PC-3 (cell line): ENCODE results near the gene ECHDC1. TPM values are rescaled to one million over a fixed set of nuclear protein-coding genes. Genes with fewer than 3 reads are reported as not detected.

ENCODE experiments used
- ATAC-seq: fragments of 200-7000 bp; cut with Tn5 transposase; 2 replicates; pipeline ENCODE4 v1.9.1; 2020; ENCODE audit warnings: mild to moderate bottlenecking, moderate library complexity
- BruUV-seq: library from RNA; stranded (reverse); fragments of 400-500 nt; replicated peaks from 2 replicates; lab custom pipeline; 2021; lab: Mats Ljungman, UMichigan
- CTCF ChIA-PET: fragments of 300-600 bp; sonication (Branson Sonifier 250); formaldehyde crosslinking; loops from one replicate; lab custom pipeline; 2022; ENCODE audit warnings: antibody characterized with exemption; lab: Charles Lee
- POLR2A ChIA-PET: fragments of 300-600 bp; sonication (Branson Sonifier 250); formaldehyde crosslinking; loops from one replicate; lab custom pipeline; 2022; ENCODE audit warnings: antibody characterized with exemption; ENCODE audit not compliant: unreplicated experiment; lab: Charles Lee
- DNase-seq: peaks from one replicate; pipeline ENCODE4 v3.0.0-alpha.2; 2015
- H2AFZ ChIP-seq: fragments of 300-600 bp; sonication (generic); 2 replicates; pipeline ENCODE4 v1.6.0; 2016; ENCODE audit warnings: antibody characterized with exemption, low read length
- H3F3A ChIP-seq: fragments of 300-600 bp; sonication (generic); one replicate; pipeline ENCODE4 v1.6.0; 2017; ENCODE audit warnings: antibody characterized with exemption, low read length, control low read depth, mild to moderate bottlenecking; ENCODE audit not compliant: unreplicated experiment
- H3K27ac ChIP-seq: fragments of 300-600 bp; sonication (generic); 2 replicates; pipeline ENCODE4 v1.5.1; 2016; ENCODE audit warnings: mild to moderate bottlenecking, low read length
- H3K27me3 ChIP-seq: fragments of 300-600 bp; sonication (generic); 2 replicates; pipeline ENCODE4 v1.6.1; 2016; ENCODE audit warnings: low read length, mixed read lengths
- H3K36me3 ChIP-seq: fragments of 300-600 bp; sonication (generic); 2 replicates; pipeline ENCODE4 v1.6.1; 2016; ENCODE audit warnings: low read depth, mixed run types, low read length, mixed read lengths
- H3K4me1 ChIP-seq: fragments of 300-600 bp; sonication (generic); 2 replicates; pipeline ENCODE4 v1.5.1; 2016; ENCODE audit warnings: low read length; ENCODE audit not compliant: insufficient read depth
- H3K4me2 ChIP-seq: fragments of 300-600 bp; sonication (generic); 2 replicates; pipeline ENCODE4 v1.6.0; 2016; ENCODE audit warnings: low read length
- H3K4me3 ChIP-seq: fragments of 300-600 bp; sonication (generic); 2 replicates; pipeline ENCODE4 v1.5.1; 2016; ENCODE audit warnings: mild to moderate bottlenecking, low read length, mixed read lengths
- H3K79me2 ChIP-seq: fragments of 300-600 bp; sonication (generic); 2 replicates; pipeline ENCODE4 v1.6.1; 2017; ENCODE audit warnings: low read length, mixed read lengths
- H3K9ac ChIP-seq: fragments of 300-600 bp; sonication (generic); 2 replicates; pipeline ENCODE4 v1.6.0; 2016; ENCODE audit warnings: mild to moderate bottlenecking, low read length
- H3K9me2 ChIP-seq: fragments of 300-600 bp; sonication (generic); replicated peaks from 2 replicates; pipeline ENCODE4 v1.6.1; 2016; ENCODE audit warnings: mixed run types, low read length, mixed read lengths
- H3K9me3 ChIP-seq: fragments of 300-600 bp; sonication (generic); 2 replicates; pipeline ENCODE4 v1.6.1; 2016; ENCODE audit warnings: low read length, mixed read lengths
- H4K20me1 ChIP-seq: fragments of 300-600 bp; sonication (generic); 2 replicates; pipeline ENCODE4 v1.6.1; 2016; ENCODE audit warnings: low read length, mixed read lengths
- CTCF ChIP-seq: fragments of 300-600 bp; sonication (generic); conservative IDR thresholded peaks from 2 replicates; pipeline ENCODE4 v1.5.1; 2017; ENCODE audit warnings: antibody characterized with exemption, low read depth, mild to moderate bottlenecking, low read length
- EZH2 ChIP-seq: fragments of 300-600 bp; sonication (generic); IDR thresholded peaks from one replicate; pipeline ENCODE4 v1.6.1; 2017; ENCODE audit warnings: antibody characterized with exemption, mild to moderate bottlenecking, low read length; ENCODE audit not compliant: unreplicated experiment
- EZH2phosphoT487 ChIP-seq: fragments of 300-600 bp; sonication (generic); IDR thresholded peaks from 2 replicates; pipeline ENCODE4 v1.6.1; 2018; ENCODE audit warnings: mild to moderate bottlenecking, antibody characterized with exemption, low read length, borderline replicate concordance
- intact Hi-C: fragments of 100-400 bp; cut with micrococcal nuclease; formaldehyde crosslinking; loops from 2 replicates; pipeline ENCODE4 v1.9.0; 2023
- total RNA-seq: library from RNA; depleted of rRNA; stranded (reverse); fragments of >200 nt; gene quantifications from 2 replicates; pipeline ENCODE4 v1.2.3, GENCODE V29; 2014

ECHDC1 gene
- total RNA-seq, 1 experiment from 2014 or later, result 34.5 TPM

- CTCF ChIA-PET, result interaction anchor here (0.6 kb wide), 1 partner anchor 78 kb away, joined by 3 read pairs; no protein-coding TSS in a partner anchor
- Histone ChIP-seq H3K27me3 (no peaks in the 10 kb centered on the region), H3K9me2 (no peaks in the 10 kb centered on the region), H3K9ac (peak overlapping the region; percentile 85), H3K27ac (peak overlapping the region; percentile 70; the same call in 1 of the 2 replicates), H3K4me1 (0 out of 2 replicates have a peak, but pooled peaks cover 8% of the 10 kb centered on the region), H3F3A (no peaks in the 10 kb centered on the region), H3K9me3 (no peaks in the 10 kb centered on the region), H4K20me1 (0 out of 2 replicates have a peak, but pooled peaks cover 8% of the 10 kb centered on the region), H3K79me2 (peaks cover 60% of the 10 kb centered on the region), H3K4me2 (peak overlapping the region; percentile 90), H2AFZ (peak overlapping the region; percentile 96), H3K36me3 (no peaks in the 10 kb centered on the region), H3K4me3 (peak overlapping the region; percentile 97)
- intact Hi-C loops, result loop anchor here (5.0 kb wide), 3 partner anchors 61 to 136 kb away; no protein-coding TSS in a partner anchor
- DNase-seq (peak; percentile 4), ATAC-seq (peak; percentile 3; the same call in 1 of the 2 replicates)
- BruUV-seq, result TSS peak; percentile 35
- TF ChIP-seq EZH2, result no peak
- no peak for TF ChIP-seq EZH2phosphoT487
- TF ChIP-seq CTCF, result no peak
- POLR2A ChIA-PET, result no interaction called here
Observed at GRCh38 chr6:127267646-127268625, 75.5 kb downstream of the ECHDC1 start.

- no peaks in the 10 kb centered on the region for H3K36me3 ChIP-seq
- H3K27me3 ChIP-seq, result no peaks in the 10 kb centered on the region
- H4K20me1 ChIP-seq, result 0 out of 2 replicates have a peak, but pooled peaks cover 8% of the 10 kb centered on the region
- H3K4me2 ChIP-seq, result peak overlapping the region; percentile 90
- peak overlapping the region; percentile 96 for H2AFZ ChIP-seq
- peak; percentile 30 for DNase-seq
- POLR2A ChIA-PET, result interaction anchor here (0.6 kb wide), 1 partner anchor 1316 kb away, joined by 3 read pairs; no protein-coding TSS in a partner anchor
- no peaks in the 10 kb centered on the region for H3K9me3 ChIP-seq
- H3K27ac ChIP-seq, result peak overlapping the region; percentile 70
- peak overlapping the region; percentile 85 for H3K9ac ChIP-seq
- 0 out of 2 replicates have a peak, but pooled peaks cover 8% of the 10 kb centered on the region for H3K4me1 ChIP-seq
- H3F3A ChIP-seq, result no peaks in the 10 kb centered on the region
- H3K9me2 ChIP-seq, result no peaks in the 10 kb centered on the region
- peaks cover 52% of the 10 kb centered on the region for H3K79me2 ChIP-seq
- intact Hi-C loops, result loop anchor here (5.0 kb wide), 3 partner anchors 60 to 135 kb away; no protein-coding TSS in a partner anchor
- TF ChIP-seq EZH2 (no peak), EZH2phosphoT487 (no peak), CTCF (no peak)
- H3K4me3 ChIP-seq, result peak overlapping the region; percentile 97
- BruUV-seq, result no TSS peak
- CTCF ChIA-PET, result interaction anchor here (0.6 to 1.3 kb wide), 9 partner anchors 20 to 1646 kb away, joined by 4 to 16 read pairs (median 8); no protein-coding TSS in a partner anchor
- ATAC-seq, result peak; percentile 72
Observed at GRCh38 chr6:127266892-127267645, 76.3 kb downstream of the ECHDC1 start.
